Measurements from ENCODE around the gene USHBP1.

GRCh38 chr19:17210296-17210695 is 54.2 kb downstream of the USHBP1 start:
- TF ChIP-seq EZH2phosphoT487 (IDR thresholded peaks at IDR 0.05; ENCODE audit: insufficient read depth, low read depth) (no peak), EZH2 (IDR thresholded peaks at IDR 0.05; ENCODE audit: insufficient read depth, poor library complexity, severe bottlenecking) (no peak)
